Thyroid gland (tissue), 4 donors: ENCODE results near the gene ESD.

Experiments
- POLR2A ChIP-seq, 2 donors: fragments of 450-650 bp; IDR thresholded peaks; one replicate each; pipeline ENCODE4 v1.6.1; 2017; ENCODE audit warnings: antibody characterized with exemption in 2 of 2, mild to moderate bottlenecking in 2 of 2, moderate library complexity in 1 of 2
- TF ChIP-seq, protein P1 (sequence below), 6 experiments: fragments of 200-600 bp in 3 of 6; fragments of 450-650 bp in 3 of 6; sonication (generic) in 3 of 6; IDR thresholded peaks; one replicate each; pipeline ENCODE4 v1.5.1; 2016 to 2019; ENCODE audit warnings: antibody characterized with exemption in 6 of 6, mild to moderate bottlenecking in 2 of 6, inconsistent platforms in 1 of 6, moderate library complexity in 1 of 6

DNA sequence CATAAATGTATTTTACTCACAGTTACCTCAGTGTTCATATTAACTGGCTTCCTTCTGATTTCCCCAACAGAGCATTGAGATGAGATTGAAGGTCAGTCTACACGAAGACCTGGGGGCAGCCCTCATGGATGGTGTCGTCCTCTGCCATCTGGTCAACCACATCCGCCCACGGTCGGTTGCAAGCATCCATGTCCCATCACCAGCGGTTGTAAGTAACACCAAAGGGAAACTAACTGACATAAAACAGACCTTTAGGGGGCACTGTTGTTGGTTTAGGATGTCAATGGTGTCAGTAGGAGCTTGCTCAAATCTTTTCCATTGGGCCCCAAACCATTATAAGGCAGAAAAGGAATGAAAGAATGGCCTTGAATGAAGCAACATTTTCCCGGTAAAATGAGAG lies 68.2 kb downstream of the ESD start:
- TF ChIP-seq, protein P1, sequence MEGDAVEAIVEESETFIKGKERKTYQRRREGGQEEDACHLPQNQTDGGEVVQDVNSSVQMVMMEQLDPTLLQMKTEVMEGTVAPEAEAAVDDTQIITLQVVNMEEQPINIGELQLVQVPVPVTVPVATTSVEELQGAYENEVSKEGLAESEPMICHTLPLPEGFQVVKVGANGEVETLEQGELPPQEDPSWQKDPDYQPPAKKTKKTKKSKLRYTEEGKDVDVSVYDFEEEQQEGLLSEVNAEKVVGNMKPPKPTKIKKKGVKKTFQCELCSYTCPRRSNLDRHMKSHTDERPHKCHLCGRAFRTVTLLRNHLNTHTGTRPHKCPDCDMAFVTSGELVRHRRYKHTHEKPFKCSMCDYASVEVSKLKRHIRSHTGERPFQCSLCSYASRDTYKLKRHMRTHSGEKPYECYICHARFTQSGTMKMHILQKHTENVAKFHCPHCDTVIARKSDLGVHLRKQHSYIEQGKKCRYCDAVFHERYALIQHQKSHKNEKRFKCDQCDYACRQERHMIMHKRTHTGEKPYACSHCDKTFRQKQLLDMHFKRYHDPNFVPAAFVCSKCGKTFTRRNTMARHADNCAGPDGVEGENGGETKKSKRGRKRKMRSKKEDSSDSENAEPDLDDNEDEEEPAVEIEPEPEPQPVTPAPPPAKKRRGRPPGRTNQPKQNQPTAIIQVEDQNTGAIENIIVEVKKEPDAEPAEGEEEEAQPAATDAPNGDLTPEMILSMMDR (IDR thresholded peaks at IDR 0.05), result peak in 1 of 6 experiments; percentile 10
- TF ChIP-seq POLR2A (IDR thresholded peaks at IDR 0.05), result no peak
